ENCODE data around the gene NOP53.
"Not testable (repeated sequence)": the region's sequence is repeated elsewhere in the genome, so short reads cannot be mapped to it uniquely, and the experiment has no call there.

Gene NOP53

GRCh38 chr19:47719047-47719859 is 26.1 kb upstream of the NOP53 start:
- FAIRE-seq: no peak

GRCh38 chr19:47720669-47721422 is 24.5 kb upstream of the NOP53 start:
- FAIRE-seq: no peak

- no peak for FAIRE-seq
Observed at GRCh38 chr19:47723581-47723940, 21.8 kb upstream of the NOP53 start.

- no peak for FAIRE-seq
Observed at GRCh38 chr19:47725759-47726401, 19.5 kb upstream of the NOP53 start.

GRCh38 chr19:47726467-47726866 is 18.9 kb upstream of the NOP53 start:
- no peak for FAIRE-seq

- not testable (repeated sequence) for FAIRE-seq
Observed at GRCh38 chr19:47728295-47728694, 17.1 kb upstream of the NOP53 start.

GRCh38 chr19:47729468-47729798 is 15.9 kb upstream of the NOP53 start:
- no peak for FAIRE-seq

- FAIRE-seq: no peak
Observed at GRCh38 chr19:47729799-47730520, 15.4 kb upstream of the NOP53 start.

GRCh38 chr19:47730521-47730889 is 14.8 kb upstream of the NOP53 start:
- no peak for FAIRE-seq

GRCh38 chr19:47730910-47731309 is 14.4 kb upstream of the NOP53 start:
- no peak for FAIRE-seq

GRCh38 chr19:47735131-47735530 is 10.2 kb upstream of the NOP53 start:
- no peak for FAIRE-seq

GRCh38 chr19:47740866-47741519 is 4.4 kb upstream of the NOP53 start:
- no peak for FAIRE-seq

GRCh38 chr19:47741544-47742140 is 3.7 kb upstream of the NOP53 start:
- FAIRE-seq: no peak

- FAIRE-seq: no peak
Observed at GRCh38 chr19:47742634-47743033, 2.7 kb upstream of the NOP53 start.

GRCh38 chr19:47746129-47746528 is 783 bp downstream of the NOP53 start:
- FAIRE-seq: not testable (repeated sequence)

GRCh38 chr19:47749326-47749725 is 4.0 kb downstream of the NOP53 start:
- FAIRE-seq: no peak

- FAIRE-seq: no peak
Observed at GRCh38 chr19:47750752-47751151, 5.4 kb downstream of the NOP53 start.

GRCh38 chr19:47752440-47753211 is 7.3 kb downstream of the NOP53 start:
- FAIRE-seq: no peak

GRCh38 chr19:47754206-47755064 is 9.1 kb downstream of the NOP53 start:
- FAIRE-seq: no peak

- no peak for FAIRE-seq
Observed at GRCh38 chr19:47755065-47755761, 9.9 kb downstream of the NOP53 start.
